DMS 273 (cell line): ENCODE measurements around the gene PRR12.

Experiments
- DNase-seq: peaks from one replicate; lab custom pipeline; 2025; ENCODE audit not compliant: unreplicated experiment; lab: John Stamatoyannopoulos, UW

Gene PRR12

DNA sequence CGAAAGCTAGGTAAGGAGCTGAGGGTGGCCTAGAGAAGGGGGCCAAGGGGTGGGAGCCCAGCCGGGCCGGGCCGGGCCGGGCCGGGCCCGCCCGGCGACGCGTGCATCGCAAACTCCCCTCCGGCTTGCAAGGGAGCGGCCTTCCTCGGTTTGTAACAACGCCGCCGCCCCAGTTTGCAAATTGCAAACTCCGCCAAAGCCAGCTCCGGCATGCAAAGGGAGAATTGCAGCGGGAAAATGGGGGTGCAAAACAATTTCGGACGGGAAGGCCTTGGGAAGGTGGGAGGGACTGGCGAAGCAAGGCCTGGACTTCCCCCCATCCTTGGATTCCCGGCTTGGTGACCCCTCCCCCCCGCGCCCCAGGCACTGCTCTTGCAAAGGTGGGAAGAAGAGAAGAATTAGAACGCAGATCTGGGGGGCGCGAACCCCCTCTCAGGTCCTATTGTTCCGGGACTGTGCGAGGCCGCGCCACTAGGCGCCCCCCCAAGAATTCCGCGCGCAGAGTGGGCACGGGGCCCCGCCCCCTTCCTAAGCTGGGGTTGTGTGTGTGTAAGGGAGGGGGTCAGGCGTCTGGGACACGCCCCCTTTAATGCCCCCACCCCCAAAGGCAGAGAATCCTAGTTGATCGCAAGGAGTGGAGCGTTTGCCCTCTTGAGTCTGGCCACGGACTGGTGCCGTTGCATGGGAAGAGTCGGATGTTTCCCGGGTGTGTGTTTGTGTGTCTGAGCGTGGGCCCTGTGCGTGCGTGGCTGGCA lies 926 bp downstream of the PRR12 start:
- DNase-seq: peak; percentile 75

DNA sequence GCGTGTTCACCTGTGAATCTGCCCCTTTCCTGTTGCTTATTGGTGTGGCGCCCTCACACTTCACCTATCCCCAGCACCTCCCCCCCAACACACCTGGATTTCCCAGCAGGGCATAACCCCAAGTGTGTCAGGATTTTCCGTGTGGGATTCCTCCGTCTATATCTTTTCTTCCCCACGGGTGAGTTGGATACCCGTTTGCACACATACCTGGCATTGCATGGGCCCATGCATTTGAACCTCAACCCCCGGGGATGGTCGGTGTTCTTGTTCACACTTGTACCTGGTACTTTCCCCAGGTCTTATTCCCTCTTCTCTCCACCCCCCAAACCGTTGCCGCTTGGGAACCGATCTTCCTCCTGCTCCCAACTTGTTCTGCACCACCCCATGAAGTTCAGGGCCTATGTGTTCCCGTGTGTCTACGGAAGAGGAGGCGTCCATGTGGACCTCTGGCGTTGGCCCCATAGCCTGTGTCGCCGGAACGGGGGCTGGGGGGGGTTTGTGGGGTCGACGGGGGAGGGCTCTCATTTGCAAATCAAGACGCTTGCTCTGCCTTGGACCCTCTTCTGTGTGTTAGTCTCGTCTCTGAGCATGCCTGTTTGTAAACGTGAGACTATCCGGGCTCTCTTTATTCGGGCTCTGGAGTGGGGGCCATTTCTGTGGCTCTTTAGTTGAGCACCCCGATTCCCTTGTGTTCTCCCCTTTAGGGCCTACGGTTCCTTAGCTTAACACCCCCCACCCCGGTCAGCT lies 1.7 kb downstream of the PRR12 start:
- no peak for DNase-seq

DNA sequence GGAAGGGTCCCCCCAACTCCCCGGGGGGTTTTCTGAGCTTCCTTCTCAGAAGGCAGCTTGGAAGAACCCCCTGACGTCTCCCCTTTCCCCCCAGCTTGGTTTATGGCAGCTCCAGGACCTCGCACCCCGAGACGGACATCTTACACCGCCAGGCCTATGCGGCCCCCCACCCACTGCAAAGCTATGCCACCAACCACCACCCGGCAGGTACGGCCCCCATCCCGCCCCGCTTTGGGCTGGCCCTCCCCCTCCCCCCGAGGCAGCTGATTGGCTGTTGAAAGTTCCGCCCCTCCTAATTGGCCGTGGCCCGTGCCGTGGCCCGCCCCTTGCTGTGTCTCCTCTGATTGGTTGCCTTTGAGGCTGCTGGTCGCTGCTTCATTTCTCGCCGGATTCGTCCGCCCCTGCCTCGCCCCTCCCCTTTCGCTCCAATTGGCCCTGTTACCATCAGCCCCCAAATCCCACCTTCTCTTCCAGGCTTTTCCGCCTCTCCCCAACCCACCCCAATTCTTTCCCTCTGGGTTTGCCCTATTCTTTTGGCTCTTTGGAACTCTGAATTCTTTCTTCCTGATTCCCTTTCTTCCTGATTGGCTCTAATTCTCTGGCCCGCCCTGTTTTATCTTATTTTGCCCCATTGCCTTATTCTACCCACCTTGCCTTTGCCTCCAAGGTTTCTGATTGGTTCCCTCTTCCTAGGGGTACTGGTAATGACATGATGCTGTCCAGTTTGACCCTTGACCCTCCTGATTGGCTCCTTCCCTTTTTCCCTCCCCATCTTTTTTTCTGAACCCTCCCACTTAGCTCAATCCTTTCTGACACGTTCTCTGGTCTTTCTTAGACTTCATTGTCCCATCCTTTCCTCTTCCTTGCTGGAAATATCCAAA lies 2.5 kb downstream of the PRR12 start:
- DNase-seq: peak; percentile 61

DNA sequence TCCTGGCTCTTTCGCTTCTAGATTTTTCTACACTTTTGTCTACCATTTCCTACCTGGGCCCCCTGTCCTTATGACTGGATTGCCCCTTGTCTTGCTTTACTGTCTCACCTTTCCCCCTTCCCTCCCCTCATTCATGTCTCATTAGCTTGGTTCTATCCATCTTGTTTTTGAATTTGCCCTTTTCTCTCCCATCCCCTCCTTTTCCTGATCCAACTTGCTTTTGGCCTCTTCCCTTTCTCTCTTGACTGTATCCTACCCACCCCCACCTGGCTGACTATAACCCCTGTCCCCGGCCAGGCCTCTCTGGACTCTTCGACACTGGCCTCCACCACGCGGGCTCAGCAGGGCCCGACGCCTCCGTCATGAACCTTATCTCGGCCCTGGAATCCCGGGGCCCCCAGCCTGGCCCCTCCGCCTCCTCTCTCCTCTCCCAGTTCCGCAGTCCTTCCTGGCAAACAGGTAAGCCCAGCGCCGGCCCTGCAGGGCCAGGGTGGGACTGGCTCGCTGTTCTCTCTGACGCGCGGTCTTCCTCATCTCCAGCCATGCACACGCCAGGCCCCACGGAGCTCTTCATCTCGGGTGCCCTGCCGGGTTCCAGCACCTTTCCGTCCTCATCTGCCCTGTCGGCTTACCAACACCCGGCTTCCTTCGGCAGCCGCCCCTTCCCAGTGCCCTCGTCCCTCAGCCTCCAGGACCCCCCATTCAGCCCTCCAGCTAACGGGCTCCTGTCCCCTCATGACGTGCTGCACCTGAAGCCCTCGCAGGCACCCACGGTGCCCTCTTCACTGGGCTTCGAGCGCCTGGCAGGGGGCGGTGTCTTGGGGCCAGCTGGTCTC lies 3.4 kb downstream of the PRR12 start:
- DNase-seq: no peak

DNA sequence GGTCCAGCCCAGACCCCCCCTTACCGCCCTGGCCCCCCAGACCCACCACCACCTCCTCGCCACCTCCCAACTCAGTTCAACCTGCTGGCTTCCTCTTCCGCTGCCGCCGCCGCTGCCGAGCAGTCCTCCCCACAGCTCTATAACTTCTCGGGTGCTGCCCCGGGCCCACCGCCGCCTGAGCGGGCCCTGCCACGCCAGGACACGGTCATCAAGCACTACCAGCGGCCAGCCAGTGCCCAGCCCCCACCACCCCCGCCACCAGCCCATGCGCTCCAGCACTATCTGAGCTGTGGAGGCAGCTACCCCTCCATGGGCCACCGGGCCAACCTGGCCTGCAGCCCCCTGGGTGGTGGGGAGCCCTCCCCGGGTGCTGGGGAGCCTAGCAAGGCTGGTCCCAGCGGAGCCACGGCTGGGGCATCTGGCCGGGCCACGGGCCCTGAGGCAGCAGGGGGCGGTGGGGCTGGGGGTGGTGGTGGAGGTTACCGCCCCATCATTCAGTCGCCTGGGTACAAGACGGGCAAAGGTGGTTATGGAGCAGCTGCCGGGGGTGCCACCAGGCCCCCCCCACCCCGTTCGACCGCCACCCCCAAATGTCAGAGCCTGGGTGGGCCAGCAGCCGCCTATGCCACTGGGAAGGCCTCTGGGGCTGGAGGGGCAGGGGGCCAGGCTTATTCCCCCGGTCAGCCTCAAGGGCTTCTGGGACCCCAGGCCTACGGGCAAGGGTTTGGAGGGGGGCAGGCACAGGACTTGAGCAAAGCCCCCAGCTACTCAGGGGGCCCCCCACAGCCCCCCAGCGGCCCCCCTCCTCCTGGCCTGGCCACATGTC lies 4.2 kb downstream of the PRR12 start:
- no peak for DNase-seq

DNA sequence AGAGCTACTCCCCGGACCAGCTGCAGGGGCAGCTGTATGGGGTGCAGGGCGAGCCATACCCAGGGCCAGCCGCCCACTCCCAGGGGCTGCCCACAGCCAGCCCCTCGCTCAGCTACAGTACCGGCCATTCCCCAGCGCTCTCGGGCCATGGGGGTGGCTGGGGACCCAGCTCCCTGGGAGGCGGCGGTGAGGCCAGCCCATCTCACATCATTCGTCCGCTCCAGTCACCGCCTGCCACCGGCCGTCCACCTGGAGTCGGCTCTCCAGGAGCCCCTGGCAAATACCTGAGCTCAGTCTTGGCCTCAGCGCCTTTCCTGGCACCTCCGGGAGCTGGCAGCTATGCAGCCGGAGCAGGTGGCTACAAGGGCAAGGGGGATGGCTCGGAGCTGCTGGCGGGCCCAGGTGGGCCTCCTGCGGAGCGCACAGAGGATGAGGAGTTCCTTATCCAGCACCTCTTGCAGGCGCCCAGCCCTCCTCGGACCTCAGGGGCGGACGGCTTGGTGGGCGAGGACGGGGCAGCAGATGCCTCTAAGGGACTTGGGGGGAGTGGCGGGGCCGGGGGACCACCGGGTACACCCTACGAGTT lies 4.9 kb downstream of the PRR12 start:
- no peak for DNase-seq

DNA sequence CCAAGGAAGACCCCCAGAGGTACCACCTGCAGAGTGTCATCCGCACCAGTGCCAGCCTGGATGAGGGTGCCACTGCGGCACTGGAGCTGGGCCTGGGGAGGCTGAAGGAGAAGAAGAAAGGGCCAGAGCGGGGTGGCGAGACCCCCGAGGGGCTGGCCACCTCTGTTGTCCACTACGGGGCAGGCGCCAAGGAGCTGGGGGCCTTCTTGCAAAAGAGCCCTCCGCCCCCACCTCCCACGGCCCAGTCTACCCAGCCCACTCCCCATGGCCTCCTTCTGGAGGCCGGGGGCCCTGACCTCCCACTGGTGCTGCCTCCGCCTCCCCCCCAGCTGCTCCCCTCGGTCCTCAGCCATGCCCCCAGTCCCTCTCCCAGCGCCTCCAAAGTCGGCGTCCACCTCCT lies 5.4 kb downstream of the PRR12 start:
- DNase-seq: no peak

DNA sequence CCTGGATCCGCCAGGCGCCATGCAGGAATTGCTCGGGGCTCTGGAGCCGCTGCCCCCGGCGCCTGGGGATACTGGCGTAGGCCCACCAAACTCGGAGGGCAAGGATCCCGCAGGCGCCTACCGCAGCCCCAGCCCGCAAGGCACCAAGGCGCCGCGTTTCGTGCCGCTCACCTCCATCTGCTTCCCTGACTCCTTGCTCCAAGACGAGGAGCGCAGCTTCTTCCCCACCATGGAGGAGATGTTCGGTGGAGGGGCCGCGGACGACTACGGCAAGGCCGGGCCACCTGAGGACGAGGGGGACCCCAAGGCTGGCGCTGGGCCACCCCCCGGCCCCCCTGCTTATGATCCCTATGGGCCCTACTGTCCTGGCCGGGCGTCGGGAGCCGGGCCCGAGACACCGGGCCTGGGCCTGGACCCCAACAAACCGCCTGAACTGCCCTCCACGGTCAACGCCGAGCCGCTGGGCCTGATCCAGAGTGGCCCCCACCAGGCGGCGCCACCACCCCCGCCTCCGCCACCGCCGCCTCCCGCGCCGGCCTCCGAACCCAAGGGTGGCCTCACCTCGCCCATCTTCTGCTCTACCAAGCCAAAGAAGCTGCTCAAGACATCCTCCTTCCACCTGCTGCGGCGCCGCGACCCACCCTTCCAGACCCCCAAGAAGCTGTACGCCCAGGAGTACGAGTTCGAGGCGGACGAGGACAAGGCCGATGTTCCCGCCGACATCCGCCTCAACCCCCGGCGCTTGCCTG lies 6.1 kb downstream of the PRR12 start:
- no peak for DNase-seq

DNA sequence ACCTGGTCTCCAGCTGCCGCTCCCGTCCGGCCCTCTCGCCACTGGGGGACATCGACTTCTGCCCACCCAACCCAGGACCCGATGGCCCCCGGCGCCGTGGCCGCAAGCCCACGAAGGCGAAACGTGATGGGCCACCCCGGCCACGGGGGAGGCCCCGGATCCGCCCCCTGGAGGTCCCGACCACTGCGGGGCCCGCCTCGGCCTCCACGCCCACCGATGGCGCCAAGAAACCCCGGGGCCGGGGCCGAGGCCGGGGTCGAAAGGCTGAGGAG lies 6.7 kb downstream of the PRR12 start:
- DNase-seq: no peak

DNA sequence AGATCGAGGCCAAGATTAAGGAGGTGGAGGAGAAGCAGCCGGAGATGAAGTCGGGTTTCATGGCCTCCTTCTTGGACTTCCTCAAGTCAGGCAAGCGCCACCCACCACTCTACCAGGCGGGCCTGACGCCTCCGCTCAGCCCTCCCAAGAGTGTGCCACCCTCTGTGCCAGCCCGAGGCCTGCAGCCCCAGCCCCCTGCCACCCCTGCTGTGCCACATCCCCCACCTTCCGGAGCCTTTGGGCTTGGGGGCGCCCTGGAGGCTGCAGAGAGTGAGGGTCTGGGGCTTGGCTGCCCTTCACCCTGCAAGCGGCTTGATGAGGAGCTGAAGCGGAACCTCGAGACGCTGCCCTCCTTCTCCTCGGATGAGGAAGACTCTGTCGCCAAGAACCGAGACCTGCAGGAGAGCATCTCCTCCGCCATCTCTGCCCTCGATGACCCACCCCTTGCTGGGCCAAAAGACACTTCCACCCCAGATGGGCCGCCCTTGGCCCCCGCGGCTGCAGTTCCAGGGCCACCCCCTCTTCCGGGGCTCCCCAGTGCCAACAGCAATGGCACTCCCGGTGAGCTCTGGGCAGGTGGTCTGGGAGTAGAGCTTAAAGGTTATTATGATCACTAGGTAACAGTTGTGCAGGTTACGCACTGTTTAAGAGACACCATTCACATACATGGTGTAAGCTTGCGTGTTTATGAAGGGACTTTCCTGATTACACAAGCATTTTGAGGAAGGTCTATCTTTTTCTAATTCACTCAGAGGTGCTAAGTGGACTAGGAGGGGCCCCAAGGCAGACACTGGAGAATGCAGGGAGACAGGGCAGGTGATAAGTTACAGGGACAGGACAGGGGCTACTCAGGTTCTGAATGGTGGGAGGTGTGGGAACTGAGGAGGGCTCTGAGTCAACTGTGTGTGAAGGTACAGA lies 8.7 kb downstream of the PRR12 start:
- DNase-seq: no peak

DNA sequence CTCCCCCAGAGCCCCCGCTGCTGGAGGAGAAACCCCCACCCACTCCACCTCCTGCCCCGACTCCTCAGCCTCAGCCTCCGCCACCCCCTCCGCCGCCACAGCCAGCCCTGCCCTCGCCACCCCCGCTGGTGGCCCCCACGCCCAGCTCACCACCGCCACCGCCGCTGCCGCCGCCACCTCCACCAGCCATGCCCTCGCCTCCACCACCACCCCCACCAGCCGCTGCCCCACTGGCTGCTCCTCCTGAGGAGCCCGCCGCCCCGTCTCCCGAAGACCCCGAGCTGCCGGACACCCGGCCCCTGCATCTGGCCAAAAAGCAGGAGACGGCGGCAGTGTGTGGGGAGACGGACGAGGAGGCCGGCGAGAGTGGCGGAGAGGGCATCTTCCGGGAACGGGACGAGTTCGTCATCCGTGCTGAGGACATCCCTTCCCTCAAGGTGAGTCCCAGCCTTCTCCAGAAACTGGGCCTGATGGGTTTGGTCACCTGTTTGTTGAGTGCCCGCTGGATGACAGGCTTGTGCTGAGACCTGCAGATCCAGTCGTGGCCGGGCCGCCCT lies 10.6 kb downstream of the PRR12 start:
- no peak for DNase-seq

DNA sequence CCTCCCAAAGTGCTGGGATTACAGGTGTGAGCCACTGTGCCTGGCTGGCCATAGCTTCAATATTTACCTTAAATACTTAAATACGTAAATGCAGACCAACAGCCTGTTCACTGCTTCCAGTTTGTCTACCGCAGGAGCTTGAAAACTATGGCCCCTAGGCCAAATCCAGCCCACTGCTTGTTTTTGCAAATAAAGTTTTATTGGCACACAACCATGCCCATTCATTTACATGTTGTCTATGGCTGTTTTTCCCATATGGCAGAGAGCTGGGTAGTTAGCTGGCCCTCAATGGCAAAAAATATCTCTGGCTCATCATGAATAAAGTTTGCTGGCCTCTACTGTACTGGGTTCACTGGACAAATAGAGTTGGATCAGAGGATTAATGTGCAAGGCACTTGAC lies 11.8 kb downstream of the PRR12 start:
- DNase-seq: no peak

DNA sequence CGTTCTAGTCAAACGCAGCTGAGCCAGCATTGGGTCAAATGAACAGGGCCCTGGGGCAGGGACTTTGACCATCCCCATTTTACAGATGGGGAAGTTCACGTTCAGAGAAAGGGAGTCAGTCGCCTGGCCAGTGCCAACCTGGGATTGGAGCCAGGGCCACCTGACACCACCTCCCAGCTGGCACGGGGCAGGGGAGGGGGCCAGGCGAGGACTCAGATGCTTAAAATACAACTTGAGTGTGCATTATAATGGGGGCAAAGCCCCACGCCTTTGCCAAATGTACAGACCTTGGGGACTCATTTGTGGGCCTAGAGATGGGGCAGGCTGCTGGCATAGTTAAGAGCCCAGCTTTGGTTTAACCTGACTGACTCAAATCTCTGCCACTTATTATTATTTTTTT lies 14.6 kb downstream of the PRR12 start:
- peak; percentile 28 for DNase-seq

DNA sequence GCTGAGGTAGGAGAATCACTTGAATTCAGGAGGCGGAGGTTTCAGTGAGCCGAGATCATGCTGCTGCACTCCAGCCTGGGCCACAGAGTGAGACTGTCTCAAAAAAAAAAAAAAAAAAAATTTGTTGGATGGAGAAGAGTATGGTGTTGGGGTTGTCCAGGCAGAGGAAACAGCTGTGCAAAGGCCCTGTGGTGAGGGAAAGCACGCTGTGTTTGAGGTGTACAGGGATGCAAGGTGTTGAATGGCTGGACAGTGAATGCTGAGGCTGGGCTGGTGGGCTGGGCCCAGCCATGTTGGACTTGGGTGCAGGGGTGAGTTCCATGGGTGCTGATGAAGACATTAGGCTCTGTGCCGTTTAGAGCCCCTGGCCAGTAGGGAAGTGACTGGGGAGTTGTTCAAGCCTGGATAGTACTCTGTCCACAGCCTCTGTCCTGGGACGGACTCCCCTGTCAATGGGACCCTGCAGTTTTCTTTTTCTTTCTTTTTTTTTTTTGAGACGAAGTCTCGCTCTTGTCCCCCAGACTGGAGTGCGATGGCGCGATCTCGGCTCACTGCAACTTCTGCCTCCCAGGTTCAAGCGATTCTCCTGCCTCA lies 18.6 kb downstream of the PRR12 start:
- no peak for DNase-seq

DNA sequence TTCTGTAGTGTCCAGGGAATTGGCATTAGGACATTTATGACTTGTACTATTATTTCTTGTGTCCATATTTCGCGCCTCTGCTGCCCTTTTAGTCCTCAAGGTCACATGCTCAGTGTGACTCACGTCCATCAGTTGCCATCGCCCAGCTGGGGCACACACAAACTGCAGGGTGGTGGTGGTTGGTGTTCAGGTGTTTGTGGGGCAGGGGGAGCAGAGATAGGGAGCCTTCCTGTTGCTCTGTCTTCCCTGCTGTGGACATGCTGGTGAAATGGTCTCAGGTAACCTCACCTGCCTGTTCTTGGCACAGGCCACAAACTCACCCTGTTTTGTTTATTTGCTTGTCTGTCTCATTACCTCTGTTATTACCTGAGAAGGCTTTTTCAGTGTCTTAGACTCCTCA lies 22.4 kb downstream of the PRR12 start:
- DNase-seq: no peak

DNA sequence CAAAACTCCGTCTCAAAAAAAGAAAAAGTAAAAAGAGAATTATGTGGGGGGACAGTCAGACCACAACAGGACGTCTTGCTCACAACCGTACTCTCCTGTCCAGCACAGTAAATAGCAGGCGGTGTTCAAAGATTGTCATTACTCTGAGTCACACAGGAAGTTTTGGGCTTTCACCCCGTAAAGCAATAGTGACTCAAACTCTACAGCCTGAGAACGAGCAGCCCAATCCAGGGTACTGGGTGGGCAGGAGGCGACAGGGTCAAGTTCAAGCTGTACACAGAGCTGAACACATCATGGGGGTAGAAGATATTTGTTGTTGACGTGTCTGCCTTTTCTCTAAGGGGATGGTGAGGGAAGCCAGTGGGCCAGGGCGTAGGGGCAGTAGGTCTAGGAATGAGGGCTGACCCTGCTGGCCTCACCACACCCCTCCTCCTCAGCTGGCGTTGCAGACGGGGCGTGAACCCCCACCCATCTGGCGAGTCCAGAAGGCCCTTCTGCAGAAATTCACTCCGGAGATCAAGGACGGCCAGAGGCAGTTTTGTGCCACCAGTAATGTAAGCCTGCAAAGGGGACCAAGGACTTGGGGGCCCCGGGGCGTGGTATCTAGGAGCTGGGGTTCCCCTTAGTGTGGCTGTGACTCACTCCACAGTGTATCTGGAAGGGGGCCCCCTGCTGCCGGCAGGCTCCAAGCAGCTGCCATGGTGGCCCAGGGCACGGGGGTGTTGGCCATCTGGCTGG lies 23.3 kb downstream of the PRR12 start:
- DNase-seq: no peak

DNA sequence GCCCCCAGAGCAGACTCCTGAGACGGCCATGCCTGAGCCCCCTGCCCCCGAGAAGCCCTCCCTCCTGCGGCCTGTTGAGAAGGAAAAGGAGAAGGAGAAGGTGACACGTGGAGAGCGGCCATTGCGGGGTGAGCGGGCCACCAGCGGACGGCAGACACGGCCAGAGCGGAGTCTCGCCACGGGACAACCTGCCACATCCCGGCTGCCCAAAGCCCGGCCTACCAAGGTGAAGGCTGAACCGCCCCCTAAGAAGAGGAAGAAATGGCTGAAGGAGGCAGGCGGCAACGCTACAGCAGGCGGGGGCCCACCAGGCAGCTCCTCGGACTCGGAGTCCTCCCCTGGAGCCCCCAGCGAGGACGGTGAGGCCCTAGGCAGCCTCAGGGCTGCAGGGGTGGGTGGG lies 24.9 kb downstream of the PRR12 start:
- no peak for DNase-seq
